Memory B cell (primary cell): ENCODE data around the gene NUDT15.
"Not testable (repeated sequence)": the region's sequence is repeated elsewhere in the genome, so short reads cannot be mapped to it uniquely, and the experiment has no call there.

Source experiments
- ATAC-seq: fragments of 150-1000 bp; cut with Tn5 transposase; 2 replicates; pipeline ENCODE4 v1.10.0; 2021; ENCODE audit warnings: low read depth, mild to moderate bottlenecking, moderate library complexity
- DNase-seq, 2 donors: peaks; one replicate each; pipeline ENCODE4 v3.0.0; 2022; ENCODE audit warnings: low spot score in 2 of 2
- H3K27ac Mint-ChIP-seq: one replicate; pipeline ENCODE4 v1.8.0; 2022; ENCODE audit warnings: mild to moderate bottlenecking, moderate library complexity, mixed read lengths
- H3K27me3 Mint-ChIP-seq: one replicate; pipeline ENCODE4 v1.8.0; 2022; ENCODE audit warnings: mixed read lengths
- H3K36me3 Mint-ChIP-seq: one replicate; pipeline ENCODE4 v1.8.0; 2022; ENCODE audit warnings: mild to moderate bottlenecking, mixed read lengths
- H3K4me1 Mint-ChIP-seq: one replicate; pipeline ENCODE4 v1.8.0; 2022; ENCODE audit warnings: mixed read lengths
- H3K4me3 Mint-ChIP-seq: one replicate; pipeline ENCODE4 v1.8.0; 2022; ENCODE audit warnings: mild to moderate bottlenecking, moderate library complexity, mixed read lengths
- H3K9me3 Mint-ChIP-seq: one replicate; pipeline ENCODE4 v1.8.0; 2022; ENCODE audit warnings: mixed read lengths

NUDT15 gene

DNA sequence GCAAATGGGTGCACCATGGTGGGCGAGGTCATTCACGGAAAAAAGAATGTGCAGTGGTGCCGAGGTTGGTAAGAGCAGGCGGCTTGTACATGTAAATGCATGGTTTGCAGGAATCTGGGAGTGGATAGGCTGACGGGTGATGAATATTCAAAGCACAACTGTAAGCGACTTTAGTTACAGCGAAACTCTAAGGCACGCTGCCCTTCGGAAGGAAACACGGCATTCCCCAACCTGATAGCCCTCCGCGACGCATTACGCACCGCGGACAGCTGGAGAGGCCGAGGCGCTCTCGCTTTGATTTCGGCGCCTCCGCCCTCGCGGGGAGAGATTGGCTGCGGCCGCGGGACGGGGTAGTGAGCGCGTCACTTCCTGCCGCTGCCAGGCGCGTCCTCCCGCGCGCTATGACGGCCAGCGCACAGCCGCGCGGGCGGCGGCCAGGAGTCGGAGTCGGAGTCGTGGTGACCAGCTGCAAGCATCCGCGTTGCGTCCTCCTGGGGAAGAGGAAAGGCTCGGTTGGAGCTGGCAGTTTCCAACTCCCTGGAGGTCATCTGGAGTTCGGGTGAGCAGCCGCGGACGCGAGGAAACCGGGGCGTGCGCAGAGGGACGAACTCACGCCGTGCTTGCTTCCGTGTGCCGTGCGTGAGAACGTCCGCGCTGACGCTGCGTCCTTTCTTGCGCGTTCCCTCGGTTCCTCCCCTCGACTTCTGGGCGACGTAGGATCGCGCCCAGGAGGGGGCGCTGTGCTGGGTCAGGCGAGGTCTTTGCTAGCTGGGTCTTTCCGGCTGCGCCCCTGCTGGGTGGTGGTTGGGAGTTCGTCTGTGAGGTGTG lies at the start of gene NUDT15:
NUDT15 (plus strand) TSS at position 381 of the 828 bp plus-strand sequence; CDS start at position 402, 21 bp downstream.
- DNase-seq (peak; percentile 88 to 95), ATAC-seq (peak; percentile 88)
- H3K27ac Mint-ChIP-seq, result peak within 1 kb of the TSS; percentile 97
- H3K9me3 Mint-ChIP-seq, result no peaks in the 10 kb centered on the region
- H3K27me3 Mint-ChIP-seq, result no peaks in the 10 kb centered on the region
- peaks cover 13% of the 10 kb centered on the region for H3K36me3 Mint-ChIP-seq
- peak within 1 kb of the TSS; percentile 93 for H3K4me3 Mint-ChIP-seq
- peaks cover 9% of the 10 kb centered on the region for H3K4me1 Mint-ChIP-seq

DNA sequence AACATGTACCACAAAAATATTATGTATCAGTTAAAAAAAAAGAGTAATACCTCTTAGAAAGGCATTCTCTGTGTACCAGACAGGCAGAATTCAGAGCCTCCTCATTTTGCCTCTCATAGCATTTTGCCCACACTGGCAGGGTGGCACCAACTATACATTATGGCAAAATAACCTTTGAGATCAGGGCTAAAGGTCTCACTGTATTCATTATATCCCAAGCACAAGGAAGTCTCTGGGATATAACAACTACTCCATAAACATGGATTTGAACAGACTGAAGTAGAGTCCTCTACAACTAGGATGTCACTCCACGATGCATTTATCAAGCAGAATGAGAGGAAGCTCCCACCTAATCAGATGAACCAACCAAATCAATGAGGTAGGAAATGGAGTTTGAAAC lies 47.1 kb upstream of the NUDT15 start:
- DNase-seq (no peak), ATAC-seq (no peak)
- H3K4me1 Mint-ChIP-seq, result peaks cover 3% of the 10 kb centered on the region
- no peaks in the 10 kb centered on the region for H3K9me3 Mint-ChIP-seq
- peaks cover 32% of the 10 kb centered on the region for H3K36me3 Mint-ChIP-seq
- H3K27me3 Mint-ChIP-seq, result no peaks in the 10 kb centered on the region
- no peak overlapping the region for H3K27ac Mint-ChIP-seq
- H3K4me3 Mint-ChIP-seq, result no peak overlapping the region

GRCh38 chr13:47990920-47991466 lies 46.5 kb upstream of the NUDT15 start:
- H3K27me3 Mint-ChIP-seq, result no peaks in the 10 kb centered on the region

GRCh38 chr13:47991859-47992258 lies 45.7 kb upstream of the NUDT15 start:
- Mint-ChIP-seq H3K4me3 (no peak overlapping the region), H3K9me3 (no peaks in the 10 kb centered on the region), H3K27me3 (no peaks in the 10 kb centered on the region), H3K27ac (no peak overlapping the region), H3K36me3 (peaks cover 26% of the 10 kb centered on the region), H3K4me1 (peaks cover 3% of the 10 kb centered on the region)
- ATAC-seq (no peak), DNase-seq (no peak)

More at GRCh38 chr13:47990920-47991466, 46.5 kb upstream of the NUDT15 start:
- Mint-ChIP-seq H3K9me3 (no peaks in the 10 kb centered on the region), H3K36me3 (peaks cover 26% of the 10 kb centered on the region), H3K4me3 (no peak overlapping the region), H3K4me1 (peaks cover 3% of the 10 kb centered on the region), H3K27ac (no peak overlapping the region)
- DNase-seq, result no peak
- no peak for ATAC-seq

GRCh38 chr13:47997384-47997783 lies 40.1 kb upstream of the NUDT15 start:
- Mint-ChIP-seq H3K4me1 (peaks cover 15% of the 10 kb centered on the region), H3K36me3 (peaks cover 11% of the 10 kb centered on the region), H3K9me3 (no peaks in the 10 kb centered on the region), H3K4me3 (no peak overlapping the region), H3K27ac (peak overlapping the region; percentile 3), H3K27me3 (no peaks in the 10 kb centered on the region)
- ATAC-seq (no peak), DNase-seq (no peak)

DNA sequence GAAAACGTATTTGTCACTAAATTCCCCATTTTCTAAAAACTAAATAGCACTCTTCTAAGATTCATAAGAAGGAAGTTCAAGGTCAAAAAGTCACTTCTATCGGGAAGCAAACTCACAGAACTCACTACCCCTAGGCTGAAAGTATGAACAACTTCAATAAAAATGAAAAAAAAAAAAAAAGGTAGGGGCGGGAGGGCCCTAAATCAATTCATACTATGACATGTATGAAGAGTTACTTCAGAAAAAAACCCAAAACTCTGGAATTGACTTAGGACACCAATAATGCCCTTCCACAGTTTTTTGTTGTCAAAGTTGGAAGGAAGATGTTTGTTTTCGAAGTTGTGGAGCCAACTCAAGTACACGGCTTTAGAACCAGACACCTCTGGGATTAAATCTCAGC lies 37.6 kb upstream of the NUDT15 start:
- peaks cover 3% of the 10 kb centered on the region for H3K36me3 Mint-ChIP-seq
- ATAC-seq (no peak), DNase-seq (no peak)
- H3K27me3 Mint-ChIP-seq, result no peaks in the 10 kb centered on the region
- H3K4me1 Mint-ChIP-seq, result peaks cover 15% of the 10 kb centered on the region
- no peak overlapping the region for H3K27ac Mint-ChIP-seq
- no peaks in the 10 kb centered on the region for H3K9me3 Mint-ChIP-seq
- peak overlapping the region; percentile 91 for H3K4me3 Mint-ChIP-seq

DNA sequence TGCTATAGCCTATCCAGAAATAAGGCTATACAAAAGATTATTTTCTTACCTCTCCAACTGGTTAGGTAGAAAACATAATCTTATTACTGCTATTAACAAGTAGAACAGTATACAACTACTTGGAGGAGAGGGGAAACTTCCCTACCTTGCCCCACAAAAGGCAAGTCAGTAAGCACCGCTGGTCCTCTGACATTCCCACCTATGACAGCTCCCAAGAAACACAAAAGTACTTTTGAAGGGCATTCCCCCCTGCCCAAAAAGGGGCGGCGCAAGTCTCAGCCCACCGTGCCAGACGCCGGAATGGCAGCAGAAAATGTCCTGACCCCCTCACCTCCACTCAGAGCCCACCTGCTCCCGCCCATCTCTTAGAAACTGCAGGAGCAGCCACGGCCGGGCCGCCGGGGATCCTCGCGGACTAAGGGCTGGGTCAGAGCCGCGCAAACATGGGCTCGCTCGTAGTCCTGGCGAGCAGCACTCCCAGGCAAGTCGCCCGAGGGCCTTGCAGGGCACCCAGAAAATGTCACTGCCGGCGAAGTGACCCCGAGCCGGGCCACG lies 36.9 kb upstream of the NUDT15 start:
- Mint-ChIP-seq H3K9me3 (no peaks in the 10 kb centered on the region), H3K4me1 (peaks cover 15% of the 10 kb centered on the region), H3K27me3 (no peaks in the 10 kb centered on the region), H3K27ac (peak overlapping the region; percentile 83), H3K36me3 (peaks cover 3% of the 10 kb centered on the region), H3K4me3 (peak overlapping the region; percentile 91)
- no peak for DNase-seq
- ATAC-seq, result peak; percentile 36

- peak; percentile 99 for ATAC-seq
Observed at GRCh38 chr13:48001114-48001881, 36.2 kb upstream of the NUDT15 start, which contains the start of gene SUCLA2. Gene SUCLA2 (minus strand): TSS chr13:48001273. CDS start chr13:48001269, 4 bp downstream.

GRCh38 chr13:48001999-48002398 lies 35.5 kb upstream of the NUDT15 start:
- ATAC-seq, H3K36me3 Mint-ChIP-seq, H3K9me3 Mint-ChIP-seq, DNase-seq, H3K27ac Mint-ChIP-seq, H3K27me3 Mint-ChIP-seq: not testable (repeated sequence)
- Mint-ChIP-seq H3K4me3 (peak overlapping the region; percentile 91), H3K4me1 (peaks cover 15% of the 10 kb centered on the region)

More at GRCh38 chr13:48001114-48001881, 36.2 kb upstream of the NUDT15 start, which contains the start of gene SUCLA2:
- DNase-seq, result peak; percentile 80 to 84
- Mint-ChIP-seq H3K36me3 (peaks cover 2% of the 10 kb centered on the region), H3K27me3 (no peaks in the 10 kb centered on the region), H3K9me3 (no peaks in the 10 kb centered on the region), H3K4me3 (peak within 1 kb of the TSS; percentile 91), H3K27ac (peak within 1 kb of the TSS; percentile 83), H3K4me1 (peaks cover 15% of the 10 kb centered on the region)

DNA sequence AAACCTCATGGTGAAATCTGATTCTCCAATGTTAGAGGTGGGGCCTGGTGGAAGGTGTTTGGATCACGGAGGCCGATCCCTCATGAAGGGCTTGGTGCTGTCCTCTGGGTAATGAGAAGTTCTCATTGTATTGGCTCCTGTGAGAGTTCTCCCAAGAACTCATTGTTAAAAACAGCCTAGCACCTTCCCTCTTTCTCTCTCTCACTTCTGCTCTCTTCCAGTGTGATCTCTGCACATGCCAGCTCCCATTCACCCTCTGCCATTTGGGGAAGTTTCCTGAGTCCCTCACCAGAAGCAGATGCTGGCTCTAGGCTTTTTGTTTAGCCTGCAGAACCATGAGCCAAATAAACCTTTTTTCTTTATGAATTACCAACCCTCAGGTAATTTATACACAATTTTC lies 33.3 kb upstream of the NUDT15 start:
- H3K27ac Mint-ChIP-seq, result no peak overlapping the region
- DNase-seq (no peak), ATAC-seq (no peak)
- peaks cover 1% of the 10 kb centered on the region for H3K9me3 Mint-ChIP-seq
- H3K4me3 Mint-ChIP-seq, result no peak overlapping the region
- no peaks in the 10 kb centered on the region for H3K27me3 Mint-ChIP-seq
- peaks cover 2% of the 10 kb centered on the region for H3K36me3 Mint-ChIP-seq
- H3K4me1 Mint-ChIP-seq, result peaks cover 6% of the 10 kb centered on the region

DNA sequence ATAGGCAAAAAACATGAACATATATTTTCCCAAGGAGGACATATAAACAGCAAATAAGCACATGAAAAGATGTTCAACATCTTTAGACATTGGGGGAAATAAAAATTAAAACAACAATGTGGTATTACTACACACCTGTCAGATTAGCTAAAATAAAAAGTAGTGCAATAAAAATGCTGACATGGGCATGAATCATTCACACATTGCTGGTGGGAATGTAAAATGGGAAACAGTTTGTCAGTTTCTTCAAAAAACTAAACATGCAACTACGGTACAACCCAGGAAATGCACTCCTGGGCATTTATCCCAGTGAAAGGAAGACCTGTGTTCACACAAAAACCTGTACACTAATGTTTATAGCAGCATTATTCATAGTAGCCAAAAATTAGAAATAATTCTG lies 31.1 kb upstream of the NUDT15 start:
- no peak overlapping the region for H3K27ac Mint-ChIP-seq
- ATAC-seq (no peak), DNase-seq (no peak)
- peaks cover 9% of the 10 kb centered on the region for H3K36me3 Mint-ChIP-seq
- no peaks in the 10 kb centered on the region for H3K27me3 Mint-ChIP-seq
- peaks cover 3% of the 10 kb centered on the region for H3K4me1 Mint-ChIP-seq
- H3K4me3 Mint-ChIP-seq, result no peak overlapping the region
- H3K9me3 Mint-ChIP-seq, result peaks cover 1% of the 10 kb centered on the region

DNA sequence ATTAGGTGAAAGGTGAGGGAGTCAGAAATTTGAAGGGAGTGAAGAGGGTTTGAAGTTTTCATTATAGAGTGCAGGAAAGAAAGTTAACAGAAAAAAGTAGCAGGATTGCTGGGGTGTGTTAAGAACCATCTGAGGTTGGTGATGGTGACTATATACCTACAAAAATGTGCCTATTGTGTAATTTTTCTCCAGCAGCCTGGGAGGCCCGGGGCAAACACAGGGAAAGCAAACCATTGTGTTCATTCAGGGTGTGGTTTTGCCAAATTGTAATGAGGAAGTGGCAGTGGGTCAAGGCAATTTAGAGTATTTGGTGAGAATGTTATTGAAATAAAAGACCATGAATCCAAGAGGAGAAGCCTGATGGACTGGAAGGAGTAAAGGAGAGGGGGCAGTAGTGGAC lies 28.2 kb upstream of the NUDT15 start:
- H3K9me3 Mint-ChIP-seq, result peaks cover 3% of the 10 kb centered on the region
- H3K27ac Mint-ChIP-seq, result no peak overlapping the region
- no peak for ATAC-seq
- no peak for DNase-seq
- no peaks in the 10 kb centered on the region for H3K27me3 Mint-ChIP-seq
- H3K4me1 Mint-ChIP-seq, result no peaks in the 10 kb centered on the region
- H3K4me3 Mint-ChIP-seq, result no peak overlapping the region
- H3K36me3 Mint-ChIP-seq, result peaks cover 18% of the 10 kb centered on the region

DNA sequence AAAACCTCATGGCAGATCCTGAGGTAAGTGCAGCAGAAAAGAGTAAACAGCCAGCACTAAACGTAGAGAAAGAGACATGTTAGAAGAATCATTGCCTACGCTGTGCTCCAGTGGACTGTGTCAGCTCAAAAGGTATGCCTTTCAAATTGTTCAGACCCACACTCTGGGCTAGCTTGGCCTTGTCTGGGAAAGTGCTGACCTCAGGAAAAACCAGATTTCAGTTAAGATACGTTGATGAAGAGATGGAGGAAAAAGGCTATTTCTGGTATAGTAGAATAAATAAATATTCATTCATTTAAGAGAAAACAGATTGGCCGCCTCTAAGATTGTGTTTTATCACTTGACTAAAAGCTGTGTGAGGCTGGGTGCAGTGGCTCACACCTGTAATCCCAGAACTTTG lies 26.8 kb upstream of the NUDT15 start:
- H3K4me1 Mint-ChIP-seq, result no peaks in the 10 kb centered on the region
- H3K36me3 Mint-ChIP-seq, result peaks cover 18% of the 10 kb centered on the region
- H3K27ac Mint-ChIP-seq, result no peak overlapping the region
- no peak overlapping the region for H3K4me3 Mint-ChIP-seq
- no peak for ATAC-seq
- no peak for DNase-seq
- peaks cover 3% of the 10 kb centered on the region for H3K9me3 Mint-ChIP-seq
- no peaks in the 10 kb centered on the region for H3K27me3 Mint-ChIP-seq

DNA sequence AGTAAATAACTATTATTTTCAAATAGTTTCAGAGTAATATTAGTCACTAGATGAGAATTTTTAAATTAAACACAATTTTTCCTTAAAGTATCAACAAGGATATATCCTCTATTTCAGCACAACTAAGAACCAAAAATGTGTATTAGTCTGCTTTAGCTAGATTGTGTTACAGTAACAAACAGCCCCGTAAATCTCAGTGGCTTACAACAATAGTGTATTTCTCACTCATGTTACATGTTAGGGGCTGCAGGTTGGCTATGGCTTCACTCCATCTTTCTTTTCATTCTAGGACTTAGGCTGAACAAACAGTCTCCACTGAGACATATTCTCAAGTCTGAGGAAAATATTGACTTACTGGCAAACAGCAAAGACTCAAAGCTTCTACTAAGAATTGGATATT lies 24.9 kb upstream of the NUDT15 start:
- Mint-ChIP-seq H3K4me1 (no peaks in the 10 kb centered on the region), H3K4me3 (no peak overlapping the region), H3K36me3 (peaks cover 18% of the 10 kb centered on the region), H3K9me3 (peaks cover 3% of the 10 kb centered on the region), H3K27ac (no peak overlapping the region), H3K27me3 (no peaks in the 10 kb centered on the region)
- ATAC-seq (no peak), DNase-seq (no peak)
